ENCODE measurements around the gene NCOA1.

Gene NCOA1

DNA sequence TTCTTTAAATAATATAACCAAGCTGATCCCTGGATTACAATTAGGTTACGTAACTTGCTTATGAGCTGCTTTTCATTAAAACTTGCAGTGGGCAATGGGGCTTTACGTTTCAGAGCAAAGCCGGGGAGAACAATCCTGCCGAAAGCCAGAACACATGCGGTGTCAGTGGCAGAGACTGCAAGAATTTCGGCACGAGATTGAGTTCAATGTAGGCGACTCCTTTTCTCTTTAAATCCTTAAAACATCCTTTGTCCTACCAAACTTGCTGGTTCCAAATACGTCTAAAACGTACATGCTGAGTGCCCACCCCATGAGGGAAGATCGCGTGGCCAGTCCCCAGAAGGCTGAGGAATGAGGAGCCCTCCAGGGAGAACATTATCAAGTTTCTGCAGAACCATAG, 36.8 kb upstream of the NCOA1 start:
- TF ChIP-seq, protein P1, sequence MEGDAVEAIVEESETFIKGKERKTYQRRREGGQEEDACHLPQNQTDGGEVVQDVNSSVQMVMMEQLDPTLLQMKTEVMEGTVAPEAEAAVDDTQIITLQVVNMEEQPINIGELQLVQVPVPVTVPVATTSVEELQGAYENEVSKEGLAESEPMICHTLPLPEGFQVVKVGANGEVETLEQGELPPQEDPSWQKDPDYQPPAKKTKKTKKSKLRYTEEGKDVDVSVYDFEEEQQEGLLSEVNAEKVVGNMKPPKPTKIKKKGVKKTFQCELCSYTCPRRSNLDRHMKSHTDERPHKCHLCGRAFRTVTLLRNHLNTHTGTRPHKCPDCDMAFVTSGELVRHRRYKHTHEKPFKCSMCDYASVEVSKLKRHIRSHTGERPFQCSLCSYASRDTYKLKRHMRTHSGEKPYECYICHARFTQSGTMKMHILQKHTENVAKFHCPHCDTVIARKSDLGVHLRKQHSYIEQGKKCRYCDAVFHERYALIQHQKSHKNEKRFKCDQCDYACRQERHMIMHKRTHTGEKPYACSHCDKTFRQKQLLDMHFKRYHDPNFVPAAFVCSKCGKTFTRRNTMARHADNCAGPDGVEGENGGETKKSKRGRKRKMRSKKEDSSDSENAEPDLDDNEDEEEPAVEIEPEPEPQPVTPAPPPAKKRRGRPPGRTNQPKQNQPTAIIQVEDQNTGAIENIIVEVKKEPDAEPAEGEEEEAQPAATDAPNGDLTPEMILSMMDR (conservative IDR thresholded peaks at IDR 0.05; ENCODE audit: low read depth, low read length), result no peak
- peak overlapping the region; percentile 48 for H3K4me3 ChIP-seq (ENCODE audit: low read depth, low read length)
- peak; percentile 55 for DNase-seq (ENCODE audit: low read depth)

DNA sequence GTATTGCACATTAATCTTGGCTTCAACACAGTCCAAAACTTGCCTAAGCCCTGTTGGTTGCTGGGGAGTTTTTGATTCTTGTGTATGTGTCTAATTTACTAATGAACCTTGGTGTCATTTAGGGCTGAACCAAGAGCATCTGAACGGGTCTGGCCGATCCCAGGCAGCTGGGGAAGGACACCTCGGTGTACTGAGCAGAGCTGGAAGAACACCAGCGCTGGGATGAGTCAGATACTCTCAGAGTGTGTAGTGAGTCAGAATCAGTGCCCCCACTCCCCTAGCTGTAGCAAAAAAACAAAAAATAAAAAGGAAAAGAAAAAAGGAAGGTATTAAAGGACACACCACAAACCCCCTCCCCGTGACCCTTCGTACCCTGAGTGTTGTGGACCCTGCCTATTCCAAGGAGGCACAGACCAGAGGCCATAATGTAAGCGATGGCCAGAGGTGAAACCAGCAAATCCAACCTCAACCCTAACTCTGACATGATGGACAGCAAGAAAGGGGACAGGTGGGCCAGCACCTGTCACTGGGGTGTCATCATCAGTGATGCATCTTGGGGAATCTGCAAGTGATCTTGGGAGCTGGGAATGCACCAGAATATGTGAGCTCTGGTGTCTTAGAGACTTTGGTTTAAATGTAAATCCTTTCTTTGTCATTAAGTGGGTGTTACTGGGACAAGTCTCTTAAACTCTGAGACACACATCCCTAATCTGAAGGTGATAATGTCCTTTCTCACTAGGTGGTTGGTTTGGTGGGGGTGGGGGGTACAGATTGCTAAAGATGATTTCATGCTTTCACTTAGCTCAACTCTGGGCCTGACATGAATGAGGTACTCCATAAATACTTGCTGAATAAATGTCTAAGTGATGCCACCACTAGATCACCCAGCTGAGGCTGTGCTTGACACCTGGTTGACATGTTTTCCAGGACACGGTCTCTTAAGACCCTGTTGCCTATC, 34.2 kb upstream of the NCOA1 start:
- H3K4me3 ChIP-seq (ENCODE audit: low read depth, low read length), result no peak overlapping the region
- TF ChIP-seq, protein P1 (conservative IDR thresholded peaks at IDR 0.05; ENCODE audit: low read depth, low read length), result no peak
- DNase-seq (ENCODE audit: low read depth), result peak; percentile 84

DNA sequence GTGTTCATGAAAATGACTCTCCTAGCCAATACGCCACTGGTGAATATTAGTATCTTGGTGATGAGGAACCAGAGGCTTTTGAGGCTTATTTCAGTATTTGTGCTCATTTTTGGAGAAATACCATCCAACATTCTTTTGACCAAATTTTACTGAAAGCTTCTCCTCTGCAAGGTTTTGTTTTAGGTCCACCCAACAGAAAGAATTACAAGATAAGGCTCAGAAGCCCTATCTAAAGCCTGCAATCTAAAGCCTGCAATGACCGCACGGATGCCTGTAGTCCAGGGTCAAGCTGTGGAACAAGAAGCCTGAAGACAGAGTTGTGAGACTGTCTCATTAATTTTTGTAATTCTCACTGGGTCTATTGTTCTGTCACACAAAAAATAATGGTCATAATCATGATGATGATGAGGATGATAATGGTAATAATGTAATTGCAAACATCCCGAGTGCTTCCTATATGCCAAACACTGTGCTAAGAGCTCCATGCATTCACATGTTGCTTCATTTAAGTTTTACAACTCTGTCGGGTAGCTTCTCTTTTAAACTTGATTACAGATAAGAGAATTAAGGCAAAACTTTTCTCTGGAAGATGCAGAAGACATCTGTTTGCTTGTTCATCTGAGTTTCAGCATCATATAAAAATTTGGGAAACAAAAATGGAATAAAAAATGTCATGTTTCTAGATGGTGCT, 33.2 kb upstream of the NCOA1 start:
- DNase-seq (ENCODE audit: low read depth), result no peak
- no peak overlapping the region for H3K4me3 ChIP-seq (ENCODE audit: low read depth, low read length)
- TF ChIP-seq, protein P1 (conservative IDR thresholded peaks at IDR 0.05; ENCODE audit: low read depth, low read length), result no peak

DNA sequence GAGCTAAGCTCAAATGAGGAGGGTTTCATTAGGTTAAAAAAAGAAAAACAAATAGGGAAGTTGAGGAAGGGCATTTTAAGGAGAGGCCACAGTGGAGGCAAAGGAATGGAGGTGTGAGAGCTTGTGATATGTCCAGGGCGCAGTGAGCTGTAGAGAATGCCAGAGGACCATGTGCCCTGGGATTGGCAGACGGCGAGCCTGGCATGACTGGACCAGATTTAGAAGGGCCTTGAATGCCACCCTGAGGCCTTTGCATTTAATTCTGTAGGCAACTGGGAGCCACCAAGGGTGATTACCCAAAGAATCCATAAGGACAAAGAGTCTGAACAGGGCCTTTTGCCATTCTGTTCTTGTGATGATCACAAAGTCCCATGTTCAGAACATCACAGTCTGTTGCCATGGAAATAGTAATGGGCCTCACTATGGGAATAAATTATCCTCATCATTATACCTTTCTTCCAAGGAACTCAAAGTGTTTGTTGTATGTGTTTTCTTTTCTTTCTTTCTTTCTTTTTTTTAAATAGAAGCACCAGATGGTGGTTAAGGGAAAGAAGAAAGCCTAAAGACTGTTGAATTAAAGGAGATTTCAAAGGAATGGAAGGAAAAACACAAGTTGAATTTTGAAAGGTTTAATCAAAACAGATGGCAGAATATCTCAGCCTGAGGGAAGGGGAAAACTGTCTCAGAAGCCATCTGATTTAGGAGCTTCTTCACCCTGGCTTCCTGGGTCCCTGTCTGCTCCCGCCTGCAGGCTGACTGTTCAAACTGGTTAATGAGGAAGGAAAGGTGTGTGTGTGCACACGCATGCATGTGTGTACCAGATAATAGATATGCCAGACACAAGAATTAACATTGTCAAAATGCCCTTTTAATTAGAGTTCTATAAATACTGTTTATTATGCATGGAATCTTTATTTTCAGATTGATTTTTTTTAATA, 31.6 kb upstream of the NCOA1 start:
- no peak overlapping the region for H3K4me3 ChIP-seq (ENCODE audit: low read depth, low read length)
- TF ChIP-seq, protein P1 (conservative IDR thresholded peaks at IDR 0.05; ENCODE audit: low read depth, low read length), result no peak
- no peak for DNase-seq (ENCODE audit: low read depth)

DNA sequence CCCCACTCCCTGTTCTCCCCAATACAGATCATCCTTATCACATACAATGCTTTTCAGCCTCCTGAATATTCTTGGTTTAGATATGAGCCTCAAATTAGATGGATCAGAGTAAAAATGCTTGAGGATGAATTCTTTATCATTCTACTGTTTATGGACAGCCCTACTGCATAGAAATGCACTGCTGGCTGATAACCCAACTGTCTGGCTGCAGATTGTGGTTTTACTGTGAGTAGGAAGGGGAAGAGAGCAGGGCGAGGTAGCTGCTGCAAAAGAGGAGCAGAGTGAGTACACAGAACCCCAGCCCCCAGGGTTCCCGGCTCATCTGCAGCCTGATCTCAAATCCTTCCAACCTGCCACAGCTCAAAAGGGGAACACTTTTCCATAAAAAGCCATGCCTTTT, 29.4 kb upstream of the NCOA1 start:
- TF ChIP-seq, protein P1 (conservative IDR thresholded peaks at IDR 0.05; ENCODE audit: low read depth, low read length), result no peak
- H3K4me3 ChIP-seq (ENCODE audit: low read depth, low read length), result no peak overlapping the region
- no peak for DNase-seq (ENCODE audit: low read depth)

DNA sequence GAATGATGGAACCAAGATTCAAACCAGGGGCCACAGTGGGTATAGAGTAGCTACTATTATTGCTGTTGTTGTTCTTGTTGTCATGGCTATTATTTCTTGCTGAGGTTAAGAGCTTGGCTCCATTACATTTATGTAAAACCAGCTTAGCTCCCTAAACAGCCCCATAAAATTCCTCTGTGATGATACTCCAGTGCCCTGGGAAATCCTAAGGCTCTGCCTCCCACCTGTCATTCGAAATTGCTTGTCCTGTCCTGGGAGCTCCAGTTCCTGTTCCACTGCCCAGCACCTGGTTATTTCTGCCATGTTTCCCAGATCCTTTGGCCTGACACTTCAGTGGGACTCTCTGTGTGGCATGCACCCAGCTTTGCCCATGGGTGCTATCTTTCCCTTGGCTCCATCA, 27.8 kb upstream of the NCOA1 start:
- no peak for DNase-seq (ENCODE audit: low read depth)
- no peak overlapping the region for H3K4me3 ChIP-seq (ENCODE audit: low read depth, low read length)
- TF ChIP-seq, protein P1 (conservative IDR thresholded peaks at IDR 0.05; ENCODE audit: low read depth, low read length), result no peak
